Gastrocnemius medialis (tissue), 4 donors: ENCODE measurements around the gene VWA7.

Experiments used
- CTCF ChIP-seq, 5 experiments: fragments of 450-650 bp in 3 of 5; fragments of 200-600 bp in 2 of 5; sonication (generic) in 2 of 5; IDR thresholded peaks in 4 of 5; conservative IDR thresholded peaks in 1 of 5; 1 replicate in 4 of 5; 2 replicates in 1 of 5; pipeline ENCODE4 v1.5.1; 2016 to 2019; ENCODE audit warnings: antibody characterized with exemption in 5 of 5, mild to moderate bottlenecking in 3 of 5, moderate library complexity in 3 of 5
- POLR2A ChIP-seq, 2 donors: fragments of 450-650 bp; IDR thresholded peaks; one replicate each; pipeline ENCODE4 v1.6.1; 2017; ENCODE audit warnings: antibody characterized with exemption in 2 of 2, mild to moderate bottlenecking in 2 of 2, moderate library complexity in 2 of 2

GRCh38 chr6:31741815-31742214 lies 35.3 kb downstream of the VWA7 start:
- TF ChIP-seq POLR2A (IDR thresholded peaks at IDR 0.05), result no peak
- TF ChIP-seq CTCF (IDR thresholded peaks at IDR 0.05 in 4 of 5, conservative IDR thresholded peaks at IDR 0.05 in 1 of 5), result no peak
